Mesenchymal stem cell (in vitro differentiated cells and primary cell): ENCODE measurements around the gene TNK1.
A peak's percentile ranks its signal among the peaks of the same experiment; 100 is the strongest.

Source experiments
- DNase-seq: peaks from one replicate; pipeline ENCODE4 v3.0.0-alpha.2; 2013
- H2AFZ ChIP-seq: one replicate; pipeline ENCODE4 v1.6.1; 2013; ENCODE audit warnings: low read depth, mild to moderate bottlenecking, control low read depth, inconsistent platforms, low read length, moderate library complexity
- H2AK5ac ChIP-seq: 2 replicates; pipeline ENCODE4 v1.6.1; 2013; ENCODE audit warnings: low read length, moderate library complexity, mild to moderate bottlenecking, inconsistent platforms; ENCODE audit not compliant: severe bottlenecking
- H2BK120ac ChIP-seq: one replicate; pipeline ENCODE4 v1.6.1; 2013; ENCODE audit warnings: low read depth, mild to moderate bottlenecking, inconsistent platforms, low read length, moderate library complexity
- H2BK12ac ChIP-seq, 2 experiments: one replicate each; pipeline ENCODE4 v1.6.1; 2013; ENCODE audit warnings: inconsistent platforms in 2 of 2, low read length in 2 of 2, mild to moderate bottlenecking in 2 of 2, moderate library complexity in 2 of 2, control low read depth in 1 of 2
- H2BK15ac ChIP-seq: one replicate; pipeline ENCODE4 v1.6.1; 2013; ENCODE audit warnings: mild to moderate bottlenecking, low read depth, inconsistent platforms; ENCODE audit not compliant: poor library complexity, severe bottlenecking
- H2BK5ac ChIP-seq: 2 replicates; pipeline ENCODE4 v1.6.1; 2013; ENCODE audit warnings: low read depth, mild to moderate bottlenecking, low read length, control low read depth, inconsistent platforms; ENCODE audit not compliant: poor library complexity, severe bottlenecking
- H3K14ac ChIP-seq, 2 experiments: one replicate each; pipeline ENCODE4 v1.6.1; 2013; ENCODE audit warnings: inconsistent platforms in 2 of 2, low read length in 2 of 2, control low read depth in 1 of 2, mild to moderate bottlenecking in 1 of 2, moderate library complexity in 1 of 2
- H3K18ac ChIP-seq, 2 experiments: one replicate each; pipeline ENCODE4 v1.6.1; 2013; ENCODE audit warnings: inconsistent platforms in 2 of 2, low read length in 2 of 2, control low read depth in 1 of 2, low read depth in 1 of 2, mild to moderate bottlenecking in 1 of 2
- H3K23ac ChIP-seq, 2 experiments: one replicate each; pipeline ENCODE4 v1.6.1; 2013; ENCODE audit warnings: inconsistent platforms in 2 of 2, low read length in 2 of 2, mild to moderate bottlenecking in 2 of 2, moderate library complexity in 2 of 2, control low read depth in 1 of 2
- H3K27ac ChIP-seq: 2 replicates; pipeline ENCODE4 v1.5.1; 2013; ENCODE audit warnings: mild to moderate bottlenecking, moderate library complexity, low read length, control low read depth, inconsistent platforms; ENCODE audit not compliant: poor library complexity, severe bottlenecking
- H3K27me3 ChIP-seq, 2 experiments: 2 replicates each; pipeline versions ENCODE4 v1.6.1 to v1.7.0; 2013; ENCODE audit warnings: low read length in 2 of 2, mild to moderate bottlenecking in 2 of 2, moderate library complexity in 2 of 2, control low read depth in 1 of 2, inconsistent platforms in 1 of 2; ENCODE audit not compliant: control insufficient read depth in 1 of 2, insufficient read depth in 1 of 2
- H3K36me3 ChIP-seq, 2 experiments: 2 replicates each; pipeline versions ENCODE4 v1.6.1 to v1.7.0; 2013; ENCODE audit warnings: low read length in 2 of 2, control low read depth in 1 of 2, inconsistent platforms in 1 of 2, low read depth in 1 of 2, mild to moderate bottlenecking in 1 of 2; ENCODE audit not compliant: insufficient read depth in 2 of 2, control insufficient read depth in 1 of 2
- H3K4ac ChIP-seq, 2 experiments: one replicate each; pipeline ENCODE4 v1.6.1; 2013; ENCODE audit warnings: inconsistent platforms in 2 of 2, low read length in 2 of 2, mild to moderate bottlenecking in 2 of 2, moderate library complexity in 2 of 2, control low read depth in 1 of 2, low read depth in 1 of 2
- H3K4me1 ChIP-seq: 2 replicates; pipeline ENCODE4 v1.6.1; 2013; ENCODE audit warnings: low read depth, low read length, control low read depth; ENCODE audit not compliant: control insufficient read depth, insufficient read depth
- H3K4me2 ChIP-seq: 2 replicates; pipeline ENCODE4 v1.6.1; 2013; ENCODE audit warnings: low read length, mild to moderate bottlenecking, inconsistent platforms; ENCODE audit not compliant: poor library complexity, severe bottlenecking
- H3K4me3 ChIP-seq, 2 experiments: 2 replicates each; pipeline versions ENCODE4 v1.5.1 to v1.7.0; 2013; ENCODE audit warnings: low read length in 2 of 2, mild to moderate bottlenecking in 2 of 2, control low read depth in 1 of 2, low read depth in 1 of 2; ENCODE audit not compliant: insufficient read depth in 1 of 2
- H3K79me1 ChIP-seq: replicated peaks from 2 replicates; pipeline ENCODE4 v1.6.1; 2013; ENCODE audit warnings: mild to moderate bottlenecking, control low read depth, low read length, inconsistent platforms; ENCODE audit not compliant: poor library complexity, severe bottlenecking
- H3K9ac ChIP-seq: 2 replicates; pipeline ENCODE4 v1.7.0; 2013; ENCODE audit warnings: mild to moderate bottlenecking, low read length, moderate library complexity
- H3K9me3 ChIP-seq: 2 replicates; pipeline ENCODE4 v1.7.0; 2013; ENCODE audit warnings: mild to moderate bottlenecking, low read length; ENCODE audit not compliant: control insufficient read depth
- H4K8ac ChIP-seq: one replicate; pipeline ENCODE4 v1.6.1; 2013; ENCODE audit warnings: inconsistent platforms, mild to moderate bottlenecking, low read length, moderate library complexity
- H4K91ac ChIP-seq: one replicate; pipeline ENCODE4 v1.6.1; 2013; ENCODE audit warnings: mild to moderate bottlenecking, low read length, inconsistent platforms
- WGBS: methylation state at CpG from one replicate; pipeline ENCODE4 v1.1.7; 2013; ENCODE audit warnings: mixed read lengths; 5-methylcytosine and 5-hydroxymethylcytosine counted together

The TNK1 gene

DNA sequence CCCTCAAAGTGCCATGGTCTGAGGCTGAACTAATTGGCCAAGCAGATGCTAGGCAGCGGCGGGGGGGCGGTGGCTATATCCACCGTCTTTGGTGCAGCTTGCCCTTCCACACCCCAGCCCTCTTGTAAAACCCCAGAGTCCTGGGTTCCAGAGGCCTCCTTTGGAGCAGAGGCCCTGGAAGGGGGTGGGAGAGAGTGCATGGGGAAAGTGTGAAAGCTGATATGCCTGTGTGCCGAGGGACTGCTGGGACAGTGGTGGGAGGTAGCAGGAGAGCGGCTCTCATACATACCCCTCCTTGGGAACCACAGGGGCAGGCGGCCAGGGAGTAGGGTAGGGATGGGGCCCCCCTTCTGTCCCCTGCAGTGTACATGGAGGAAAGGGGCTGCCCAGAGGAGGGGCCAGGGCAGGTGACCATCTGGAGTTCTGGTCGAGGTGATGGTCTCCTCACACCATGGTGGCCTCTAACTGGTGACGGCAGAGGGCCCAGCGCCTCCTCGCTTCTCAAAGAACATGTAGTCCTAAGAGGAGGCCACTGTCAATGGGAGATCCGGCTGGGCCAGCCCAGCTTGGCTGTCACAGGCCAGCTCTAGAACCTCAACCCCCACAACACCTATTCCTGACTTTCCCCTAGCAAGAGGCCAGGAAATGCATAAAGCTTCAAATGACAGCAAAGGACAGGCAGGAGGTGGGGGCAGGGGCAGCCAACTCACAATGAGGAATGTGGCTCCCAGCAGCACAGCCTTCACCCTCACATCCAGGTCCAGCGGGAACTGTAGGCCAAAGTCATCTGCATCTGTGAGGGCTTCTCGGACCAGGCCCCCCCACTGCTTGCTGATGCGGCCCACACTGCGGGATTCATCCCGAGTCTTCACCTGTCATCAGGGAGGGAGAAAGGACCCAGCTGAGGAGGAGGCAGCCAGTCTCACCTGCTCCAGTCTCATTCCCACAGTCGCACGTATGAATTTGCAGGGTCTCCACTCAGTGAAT lies 9.3 kb downstream of the TNK1 start:
- DNase-seq, result no peak
- Histone ChIP-seq H3K18ac (no peak overlapping the region), H3K27me3 (no peaks in the 10 kb centered on the region), H2AK5ac (no peak overlapping the region), H2BK120ac (no peak overlapping the region), H3K36me3 (peaks cover 46 to 67% of the 10 kb centered on the region in 2 experiments), H2BK5ac (no peak overlapping the region), H2AFZ (no peak overlapping the region), H3K79me1 (peaks cover 22% of the 10 kb centered on the region), H3K4me3 (no peak overlapping the region), H3K9me3 (no peaks in the 10 kb centered on the region), H3K23ac (peak overlapping the region in 1 of 2 experiments; percentile 35), H2BK12ac (no peak overlapping the region), H4K91ac (peak overlapping the region; percentile 52), H3K4me2 (no peak overlapping the region), H3K27ac (no peak overlapping the region), H3K4me1 (peaks cover 21% of the 10 kb centered on the region), H2BK15ac (no peak overlapping the region), H3K14ac (no peak overlapping the region), H4K8ac (no peak overlapping the region), H3K4ac (no peak overlapping the region), H3K9ac (no peak overlapping the region)
- 93% methylated on average over 17 of the region's 19 CpGs for WGBS

DNA sequence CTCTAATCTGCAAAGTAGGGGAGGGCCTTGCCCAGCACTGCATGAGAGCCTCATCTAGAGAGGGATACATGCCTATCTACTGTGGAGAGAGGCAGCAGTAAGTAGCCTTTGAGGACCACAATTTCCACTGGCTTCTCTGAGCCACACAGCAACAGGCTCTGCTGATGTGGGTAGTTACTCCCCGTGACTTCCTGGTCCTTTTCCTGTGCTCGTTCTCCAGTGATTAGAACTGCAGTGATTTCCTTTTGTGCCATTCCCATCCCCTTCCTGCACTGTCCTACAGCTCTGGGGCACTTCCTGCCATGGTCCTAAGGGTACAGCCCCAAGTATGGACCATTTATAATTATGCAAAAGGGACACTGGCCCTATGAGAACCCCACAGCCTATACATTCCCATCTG lies 10.4 kb downstream of the TNK1 start:
- no peak overlapping the region for H2AFZ ChIP-seq
- peaks cover 21% of the 10 kb centered on the region for H3K4me1 ChIP-seq
- H4K91ac ChIP-seq, result no peak overlapping the region
- H3K36me3 ChIP-seq, result peaks cover 46 to 63% of the 10 kb centered on the region in 2 experiments
- H3K18ac ChIP-seq, result no peak overlapping the region
- no peak overlapping the region for H3K27ac ChIP-seq
- no peak overlapping the region for H2BK15ac ChIP-seq
- no peak overlapping the region for H3K4me2 ChIP-seq
- no peaks in the 10 kb centered on the region for H3K9me3 ChIP-seq
- no peak overlapping the region for H2BK120ac ChIP-seq
- 71% methylated on average over 2 of the region's 2 CpGs for WGBS
- H3K4ac ChIP-seq, result no peak overlapping the region
- no peak overlapping the region for H2AK5ac ChIP-seq
- H3K9ac ChIP-seq, result no peak overlapping the region
- H3K79me1 ChIP-seq, result peaks cover 22% of the 10 kb centered on the region
- no peak overlapping the region for H2BK12ac ChIP-seq
- no peak overlapping the region for H3K4me3 ChIP-seq
- DNase-seq, result no peak
- H3K27me3 ChIP-seq, result no peaks in the 10 kb centered on the region
- H4K8ac ChIP-seq, result no peak overlapping the region
- H3K14ac ChIP-seq, result no peak overlapping the region
- no peak overlapping the region for H2BK5ac ChIP-seq
- no peak overlapping the region for H3K23ac ChIP-seq

DNA sequence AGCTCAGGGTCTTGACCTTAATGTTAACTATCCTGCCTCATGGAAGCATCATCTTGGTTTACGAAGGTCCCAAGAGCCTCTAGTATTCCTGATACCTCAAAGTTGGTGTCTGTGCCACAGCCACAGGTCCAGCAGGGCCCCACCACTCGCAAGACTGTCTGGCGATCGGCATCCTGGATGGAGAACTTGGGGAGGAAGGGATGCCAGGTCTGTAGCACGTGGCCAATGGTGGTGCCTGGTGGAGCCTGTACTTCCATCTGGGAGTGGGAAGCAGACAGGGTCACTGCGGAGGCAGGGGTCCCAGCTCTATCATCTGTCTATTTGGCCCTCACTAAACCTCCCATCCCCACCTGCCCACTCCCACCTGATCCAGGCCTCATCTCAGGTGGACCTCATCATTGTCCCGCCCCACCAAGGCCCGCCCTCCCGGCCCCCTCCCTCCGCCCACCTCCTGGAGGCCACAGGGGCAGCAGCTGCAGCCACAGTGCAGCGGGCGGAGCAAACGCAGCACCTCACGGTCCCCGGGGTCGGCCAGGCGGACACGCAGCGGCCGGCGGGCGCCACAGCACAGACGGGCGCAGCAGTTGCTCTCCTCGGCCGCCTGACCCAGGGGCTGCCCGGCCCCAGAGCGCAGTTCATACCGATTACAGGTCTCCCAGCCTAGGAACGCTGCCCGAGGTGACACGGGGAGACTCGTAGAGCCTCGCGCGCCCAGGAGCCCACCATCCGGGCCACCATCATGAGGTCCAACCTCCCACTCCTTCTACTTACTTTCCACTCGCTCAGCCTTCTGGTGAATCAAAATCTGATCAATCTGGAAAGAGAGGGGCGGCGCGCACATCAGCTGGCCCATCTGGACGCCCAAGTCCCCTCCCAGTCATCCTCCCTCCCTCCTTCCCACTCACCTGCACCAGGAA lies 12.1 kb downstream of the TNK1 start:
- no peak overlapping the region for H2AFZ ChIP-seq
- H3K27ac ChIP-seq, result no peak overlapping the region
- H3K4me3 ChIP-seq, result peak overlapping the region; percentile 69 to 92
- peak overlapping the region; percentile 88 for H3K9ac ChIP-seq
- 82% methylated on average over 34 of the region's 42 CpGs for WGBS
- H2BK120ac ChIP-seq, result no peak overlapping the region
- DNase-seq, result no peak
- peak overlapping the region in 1 of 2 experiments; percentile 69 for H3K14ac ChIP-seq
- H3K36me3 ChIP-seq, result peaks cover 46 to 50% of the 10 kb centered on the region in 2 experiments
- peak overlapping the region; percentile 46 for H3K4me2 ChIP-seq
- H2BK5ac ChIP-seq, result no peak overlapping the region
- peak overlapping the region in 1 of 2 experiments; percentile 37 for H2BK12ac ChIP-seq
- H2AK5ac ChIP-seq, result no peak overlapping the region
- H3K79me1 ChIP-seq, result peaks cover 22% of the 10 kb centered on the region
- H4K91ac ChIP-seq, result no peak overlapping the region
- no peaks in the 10 kb centered on the region for H3K27me3 ChIP-seq
- no peak overlapping the region for H2BK15ac ChIP-seq
- peak overlapping the region in 1 of 2 experiments; percentile 37 for H3K18ac ChIP-seq
- H3K4me1 ChIP-seq, result peaks cover 25% of the 10 kb centered on the region
- H3K9me3 ChIP-seq, result no peaks in the 10 kb centered on the region
- H3K4ac ChIP-seq, result peak overlapping the region in 1 of 2 experiments; percentile 29
- H3K23ac ChIP-seq, result no peak overlapping the region
- no peak overlapping the region for H4K8ac ChIP-seq
